BLaER1 (cell line): ENCODE results near the gene STAG1.
"Not testable (repeated sequence)": the region's sequence is repeated elsewhere in the genome, so short reads cannot be mapped to it uniquely, and the experiment has no call there.

Experiments used
- H3K27ac ChIP-seq: shearing (Covaris generic); formaldehyde crosslinking; 2 replicates; pipeline ENCODE4 v1.8.1; 2022
- H3K27me3 ChIP-seq: shearing (Covaris generic); formaldehyde crosslinking; 2 replicates; pipeline ENCODE4 v1.8.1; 2022
- H3K36me3 ChIP-seq: shearing (Covaris generic); formaldehyde crosslinking; 2 replicates; pipeline ENCODE4 v1.8.1; 2022
- H3K4me1 ChIP-seq: shearing (Covaris generic); formaldehyde crosslinking; 2 replicates; pipeline ENCODE4 v1.8.1; 2022
- H3K4me2 ChIP-seq: shearing (Covaris generic); formaldehyde crosslinking; 2 replicates; pipeline ENCODE4 v1.8.1; 2022
- H3K4me3 ChIP-seq: shearing (Covaris generic); formaldehyde crosslinking; 2 replicates; pipeline ENCODE4 v1.8.1; 2022
- H3K9ac ChIP-seq: shearing (Covaris generic); formaldehyde crosslinking; 2 replicates; pipeline ENCODE4 v1.8.1; 2022
- H3K9me3 ChIP-seq: shearing (Covaris generic); formaldehyde crosslinking; 2 replicates; pipeline ENCODE4 v1.8.1; 2022
- H4K20me1 ChIP-seq: shearing (Covaris generic); formaldehyde crosslinking; 2 replicates; pipeline ENCODE4 v1.8.1; 2022
- Cebpa-rat ChIP-seq: shearing (Covaris generic); IDR thresholded peaks from 2 replicates; pipeline ENCODE4 v1.8.1; 2022

Gene STAG1

DNA sequence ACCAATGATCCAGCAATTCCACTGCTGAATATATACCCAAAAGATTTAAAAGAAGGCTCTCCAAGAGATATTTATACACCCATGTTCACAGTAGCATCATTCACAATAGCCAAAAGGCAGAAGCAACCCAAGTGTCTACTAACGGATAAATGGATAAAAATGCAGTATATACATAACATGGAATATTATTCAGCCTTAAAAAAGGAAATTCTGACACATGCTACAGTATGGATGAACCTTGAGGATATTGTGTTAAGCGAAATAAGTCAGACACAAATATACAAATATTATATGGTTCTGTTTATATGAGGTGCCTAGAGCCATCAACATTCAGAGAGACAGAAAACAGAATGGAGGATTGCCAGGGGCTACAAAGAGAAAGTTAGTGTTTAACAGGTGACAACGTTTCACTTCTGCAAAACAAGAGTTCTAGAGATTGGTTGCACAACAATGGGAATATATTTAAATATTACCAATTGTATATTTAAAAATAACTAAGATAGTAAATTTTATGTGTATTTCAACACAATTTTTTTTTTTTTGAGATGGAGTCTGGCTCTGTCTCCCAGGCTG, 69.4 kb downstream of the STAG1 start:
- no peak for TF ChIP-seq Cebpa-rat
- H3K9me3 ChIP-seq: no peaks in the 10 kb centered on the region

DNA sequence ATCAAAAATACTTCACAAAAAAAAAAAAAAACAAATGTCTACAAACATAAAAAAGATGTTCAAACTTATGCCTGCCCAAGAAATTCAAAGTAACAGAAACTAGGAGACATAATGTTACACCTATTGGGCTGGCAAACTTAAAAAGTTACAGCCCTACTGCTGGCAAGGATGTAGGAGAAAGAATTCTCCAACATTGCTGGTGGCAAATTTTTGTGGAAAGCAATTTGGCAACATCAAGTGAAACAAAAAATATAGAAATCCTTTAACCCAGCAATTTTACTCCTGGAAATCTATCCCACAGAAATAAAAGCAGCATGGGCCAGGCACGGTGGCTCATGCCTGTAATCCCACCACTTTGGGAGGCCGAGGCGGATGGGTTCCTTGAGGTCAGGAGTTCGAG, 73.2 kb downstream of the STAG1 start:
- no peak for TF ChIP-seq Cebpa-rat
- no peak overlapping the region for H3K27ac ChIP-seq
- no peak overlapping the region for H3K4me2 ChIP-seq
- 0 out of 2 replicates have a peak, but pooled peaks cover 6% of the 10 kb centered on the region for H3K4me1 ChIP-seq
- no peak overlapping the region for H3K4me3 ChIP-seq
- peaks cover 82% of the 10 kb centered on the region for H4K20me1 ChIP-seq
- H3K9ac ChIP-seq: no peak overlapping the region
- no peaks in the 10 kb centered on the region for H3K36me3 ChIP-seq
- H3K9me3 ChIP-seq: no peaks in the 10 kb centered on the region
- H3K27me3 ChIP-seq: no peaks in the 10 kb centered on the region

More for the DNA sequence above, 69.4 kb downstream of the STAG1 start:
- Histone ChIP-seq H3K36me3 (peaks cover 5% of the 10 kb centered on the region; the same call in 1 of the 2 replicates), H3K9ac (no peak overlapping the region), H3K27ac (no peak overlapping the region), H3K4me1 (no peaks in the 10 kb centered on the region), H3K27me3 (no peaks in the 10 kb centered on the region), H3K4me3 (no peak overlapping the region), H3K4me2 (no peak overlapping the region), H4K20me1 (peaks cover 83% of the 10 kb centered on the region)

DNA sequence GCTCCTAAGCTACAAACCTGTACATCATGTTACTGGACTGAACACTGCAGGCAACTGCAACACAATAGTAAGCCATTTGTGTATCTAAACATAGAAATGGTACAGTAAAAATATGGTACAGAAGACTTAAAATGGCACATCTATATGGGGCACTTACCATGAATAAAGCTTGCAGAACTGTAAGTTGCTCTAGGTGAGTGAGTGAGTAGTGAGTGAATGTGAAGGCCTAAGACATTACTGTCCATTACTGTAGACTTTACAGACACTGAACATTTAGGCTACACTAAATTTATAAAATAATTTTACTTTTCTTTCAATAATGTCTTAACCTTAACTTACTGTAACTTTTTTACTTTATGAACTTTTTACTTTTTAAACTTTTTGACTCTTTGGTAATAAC, 76.2 kb downstream of the STAG1 start:
- Histone ChIP-seq H3K4me1 (0 out of 2 replicates have a peak, but pooled peaks cover 6% of the 10 kb centered on the region), H3K4me2 (no peak overlapping the region), H3K36me3 (peaks cover 12% of the 10 kb centered on the region), H3K9ac (no peak overlapping the region), H3K27ac (no peak overlapping the region), H3K27me3 (no peaks in the 10 kb centered on the region), H4K20me1 (peaks cover 77% of the 10 kb centered on the region), H3K4me3 (no peak overlapping the region), H3K9me3 (no peaks in the 10 kb centered on the region)
- TF ChIP-seq Cebpa-rat: no peak

DNA sequence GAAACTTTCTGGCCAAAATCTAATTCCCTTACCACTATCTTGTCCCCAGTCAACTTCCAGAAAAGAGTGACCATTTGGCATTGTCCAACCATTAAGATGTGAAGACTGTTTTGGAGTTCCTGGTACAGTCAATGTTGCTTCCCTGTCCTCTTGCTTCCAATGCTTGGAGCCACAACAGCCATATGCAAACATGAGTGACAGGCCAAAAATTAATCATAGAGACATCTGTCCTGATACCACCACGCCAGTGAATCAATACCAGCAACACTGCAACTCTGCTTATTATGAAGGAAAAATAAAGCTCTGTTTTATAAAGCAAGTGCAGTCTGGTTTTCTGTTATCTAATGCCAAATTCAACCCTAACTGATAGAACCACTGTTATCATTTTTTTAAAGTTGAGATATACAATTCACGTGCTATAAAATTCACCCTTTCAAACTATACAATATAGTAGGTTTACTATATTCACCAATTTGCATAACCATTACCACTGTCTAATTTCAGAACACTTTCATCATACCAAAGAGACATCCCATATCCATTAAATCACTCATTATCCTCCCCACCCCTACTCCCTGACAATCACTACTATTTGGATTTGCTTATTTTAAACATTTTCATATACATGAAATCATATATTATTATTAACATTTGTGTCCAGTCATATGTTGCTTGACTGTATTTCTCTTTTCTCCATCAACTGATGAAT, 76.9 kb downstream of the STAG1 start:
- 0 out of 2 replicates have a peak, but pooled peaks cover 6% of the 10 kb centered on the region for H3K4me1 ChIP-seq
- no peak overlapping the region for H3K4me2 ChIP-seq
- H3K27me3 ChIP-seq: no peaks in the 10 kb centered on the region
- no peak overlapping the region for H3K9ac ChIP-seq
- no peak for TF ChIP-seq Cebpa-rat
- H3K4me3 ChIP-seq: no peak overlapping the region
- no peak overlapping the region for H3K27ac ChIP-seq
- no peaks in the 10 kb centered on the region; the same call in 1 of the 2 replicates for H3K9me3 ChIP-seq
- peaks cover 74% of the 10 kb centered on the region for H4K20me1 ChIP-seq
- peaks cover 19% of the 10 kb centered on the region for H3K36me3 ChIP-seq

DNA sequence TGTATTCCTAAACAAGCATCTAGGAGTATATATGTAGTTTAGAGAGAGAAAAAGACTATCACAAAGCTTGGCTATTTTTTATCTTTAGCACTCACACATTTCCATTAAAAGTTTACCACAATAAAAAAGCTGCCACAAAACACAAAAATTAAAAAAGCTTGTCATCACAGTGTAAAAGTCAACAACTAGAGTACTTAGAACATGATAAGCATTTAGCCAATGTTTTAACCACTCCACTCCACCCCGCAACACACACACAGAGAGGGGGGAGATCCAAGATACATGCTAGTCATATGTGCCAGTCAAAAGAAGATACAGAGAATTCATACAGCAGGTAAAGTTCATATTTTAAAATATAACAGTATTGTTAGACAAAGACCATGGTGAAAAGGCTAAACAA, 79.7 kb downstream of the STAG1 start:
- Histone ChIP-seq H4K20me1 (peaks cover 74% of the 10 kb centered on the region), H3K9me3 (peaks cover 10% of the 10 kb centered on the region), H3K4me1 (0 out of 2 replicates have a peak, but pooled peaks cover 6% of the 10 kb centered on the region), H3K27ac (no peak overlapping the region), H3K36me3 (peaks cover 35% of the 10 kb centered on the region), H3K27me3 (no peaks in the 10 kb centered on the region), H3K4me2 (no peak overlapping the region), H3K4me3 (no peak overlapping the region), H3K9ac (no peak overlapping the region)
- TF ChIP-seq Cebpa-rat: no peak

DNA sequence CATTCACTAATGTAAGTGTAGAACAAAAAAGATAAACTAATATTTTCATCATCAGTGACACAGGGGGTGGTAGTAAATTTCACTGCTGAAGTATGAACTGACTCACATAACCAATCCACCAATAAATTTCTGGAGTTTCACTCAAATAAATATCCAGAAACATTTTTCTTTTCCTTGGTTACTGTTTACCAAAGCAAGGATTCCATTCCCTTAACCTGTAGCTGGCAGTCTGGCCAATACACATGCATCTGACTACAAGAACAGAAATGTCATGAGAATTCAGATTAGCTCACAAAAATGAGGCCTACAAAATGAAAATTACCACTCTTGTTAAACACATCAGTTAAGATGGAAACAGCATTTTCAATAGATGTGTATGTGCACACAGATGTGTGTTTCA, 80.3 kb downstream of the STAG1 start:
- Histone ChIP-seq H3K9ac (no peak overlapping the region), H3K27me3 (no peaks in the 10 kb centered on the region), H3K36me3 (peaks cover 35% of the 10 kb centered on the region), H3K4me3 (no peak overlapping the region), H3K27ac (no peak overlapping the region), H3K4me1 (0 out of 2 replicates have a peak, but pooled peaks cover 6% of the 10 kb centered on the region), H4K20me1 (peaks cover 74% of the 10 kb centered on the region), H3K9me3 (peaks cover 10% of the 10 kb centered on the region), H3K4me2 (no peak overlapping the region)
- TF ChIP-seq Cebpa-rat: no peak

DNA sequence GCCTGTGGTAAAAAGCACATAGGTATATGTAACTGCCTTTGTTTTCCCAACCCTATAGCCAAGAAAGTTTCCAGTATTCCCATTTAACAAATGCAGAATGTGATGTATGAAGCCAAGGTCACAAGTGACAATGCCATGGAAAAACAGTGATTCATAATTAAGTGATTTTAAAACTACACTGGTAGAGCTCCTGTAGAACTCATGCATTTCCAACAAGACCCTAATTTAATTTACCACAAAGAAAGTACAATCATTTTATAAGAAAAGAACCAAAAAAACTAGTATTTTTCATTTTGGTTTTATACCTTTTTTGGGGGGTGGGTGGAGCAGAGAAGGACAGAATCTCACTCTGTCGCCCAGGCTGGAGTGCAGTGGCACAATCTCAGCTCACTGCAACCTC, 82.0 kb downstream of the STAG1 start:
- Histone ChIP-seq H3K27me3 (no peaks in the 10 kb centered on the region), H3K36me3 (peaks cover 35% of the 10 kb centered on the region), H3K4me3 (no peak overlapping the region), H3K9me3 (peaks cover 10% of the 10 kb centered on the region), H3K9ac (no peak overlapping the region), H4K20me1 (peaks cover 75% of the 10 kb centered on the region), H3K4me1 (0 out of 2 replicates have a peak, but pooled peaks cover 6% of the 10 kb centered on the region), H3K27ac (no peak overlapping the region), H3K4me2 (no peak overlapping the region)
- no peak for TF ChIP-seq Cebpa-rat

DNA sequence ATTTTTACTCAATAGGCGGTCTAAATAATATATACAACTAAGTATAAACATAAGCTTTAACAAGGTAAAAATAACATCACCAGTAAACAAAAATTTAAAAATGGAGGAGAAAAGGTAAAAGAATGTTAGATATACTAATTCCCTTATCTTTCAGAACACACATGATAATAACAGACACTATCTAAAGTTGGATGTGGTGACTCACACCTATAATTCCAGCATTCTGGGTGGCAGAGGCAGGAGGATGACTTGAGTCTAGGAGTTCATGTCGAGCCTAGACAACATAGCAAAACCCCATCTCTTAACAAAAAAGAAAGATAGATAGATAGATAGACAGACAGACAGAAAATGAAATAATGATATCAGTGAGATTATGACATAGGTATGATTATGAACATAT, 85.1 kb downstream of the STAG1 start:
- no peaks in the 10 kb centered on the region for H3K4me1 ChIP-seq
- TF ChIP-seq Cebpa-rat: no peak
- peaks cover 41% of the 10 kb centered on the region for H3K36me3 ChIP-seq

DNA sequence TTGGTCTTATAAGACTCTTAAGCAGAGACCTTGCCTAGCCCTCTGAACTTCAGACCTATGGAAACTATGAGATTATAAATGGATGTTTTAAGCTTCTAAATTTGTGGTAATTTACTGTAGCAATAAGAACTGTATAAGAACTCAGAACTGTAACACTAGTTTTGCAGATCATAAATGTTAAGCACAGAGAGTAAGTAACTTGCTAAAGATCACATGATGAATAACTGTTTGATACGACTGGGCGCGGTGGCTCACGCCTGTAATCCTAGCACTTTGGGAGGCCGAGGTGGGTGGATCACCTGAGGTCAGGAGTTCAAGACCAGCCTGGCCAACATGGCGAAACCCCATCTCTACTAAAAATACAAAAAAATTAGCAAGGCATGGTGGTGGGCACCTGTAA, 85.9 kb downstream of the STAG1 start:
- not testable (repeated sequence) for H3K9ac ChIP-seq, H3K27me3 ChIP-seq, H3K27ac ChIP-seq, H3K4me3 ChIP-seq, H3K4me1 ChIP-seq, H3K4me2 ChIP-seq, H3K9me3 ChIP-seq
- H3K36me3 ChIP-seq: peaks cover 35% of the 10 kb centered on the region
- peaks cover 77% of the 10 kb centered on the region for H4K20me1 ChIP-seq

More for the DNA sequence above, 85.1 kb downstream of the STAG1 start:
- H3K27me3 ChIP-seq: no peaks in the 10 kb centered on the region
- no peak overlapping the region for H3K27ac ChIP-seq
- H3K9ac ChIP-seq: no peak overlapping the region
- peaks cover 10% of the 10 kb centered on the region for H3K9me3 ChIP-seq
- no peak overlapping the region for H3K4me3 ChIP-seq
- H4K20me1 ChIP-seq: peaks cover 77% of the 10 kb centered on the region
- H3K4me2 ChIP-seq: no peak overlapping the region

DNA sequence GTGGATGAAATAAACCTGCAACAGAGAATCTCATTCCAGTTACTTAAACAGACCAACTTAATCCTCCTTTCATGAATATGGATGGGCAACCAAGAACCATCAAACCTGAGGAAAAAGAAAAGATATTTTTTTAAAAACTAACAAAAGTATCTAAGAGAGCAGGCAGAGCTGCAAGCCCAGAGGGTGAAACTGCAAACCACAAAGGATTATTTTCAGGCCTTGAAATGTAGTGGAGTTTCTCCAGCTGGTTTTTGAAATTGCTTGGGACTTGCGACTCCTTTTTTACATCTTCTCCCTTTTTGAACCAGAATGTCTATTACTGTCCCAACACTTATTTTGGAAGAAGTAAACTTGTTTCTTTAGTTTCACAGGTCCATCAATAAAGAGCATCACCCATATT, 87.4 kb downstream of the STAG1 start:
- no peak for TF ChIP-seq Cebpa-rat
- no peak overlapping the region for H3K27ac ChIP-seq
- no peaks in the 10 kb centered on the region for H3K4me1 ChIP-seq
- H3K4me2 ChIP-seq: no peak overlapping the region
- H3K9me3 ChIP-seq: peaks cover 10% of the 10 kb centered on the region
- H3K4me3 ChIP-seq: no peak overlapping the region
- peaks cover 93% of the 10 kb centered on the region for H4K20me1 ChIP-seq
- H3K9ac ChIP-seq: no peak overlapping the region
- no peaks in the 10 kb centered on the region for H3K27me3 ChIP-seq
- peaks cover 21% of the 10 kb centered on the region for H3K36me3 ChIP-seq
